ENCODE measurements around the gene AHCYL2.

GRCh38 chr7:129371487-129371886 lies 146.7 kb downstream of the AHCYL2 start:
- TF ChIP-seq EZH2 (IDR thresholded peaks at IDR 0.05; ENCODE audit: insufficient read depth, poor library complexity, severe bottlenecking) (no peak), EZH2phosphoT487 (IDR thresholded peaks at IDR 0.05; ENCODE audit: insufficient read depth, low read depth) (no peak)

Measured in GM23248 (cell line).